Left lung (tissue), 10 donors: Measurements from ENCODE around the gene DOCK11. TPM values are rescaled to one million over a fixed set of nuclear protein-coding genes. Genes with fewer than 3 reads are reported as not detected.

ENCODE experiments used
- ATAC-seq: fragments of 200-7000 bp; cut with Tn5 transposase; one replicate; pipeline ENCODE4 v1.9.1; 2020; ENCODE audit warnings: moderate library complexity
- DNase-seq, 4 donors: peaks; one replicate each; pipeline ENCODE4 v3.0.0-alpha.2; 2013 to 2020
- H3K27ac ChIP-seq, 2 donors: fragments of 200-600 bp; sonication (generic) in 1 of 2; one replicate each; pipeline versions ENCODE4 v1.5.0 to v1.8.0; 2020 to 2021
- H3K27me3 ChIP-seq, 2 donors: fragments of 200-600 bp; sonication (generic) in 1 of 2; one replicate each; pipeline versions ENCODE4 v1.5.0 to v1.8.0; 2020 to 2021
- H3K36me3 ChIP-seq, 2 donors: fragments of 200-600 bp; sonication (generic) in 1 of 2; one replicate each; pipeline versions ENCODE4 v1.5.0 to v1.8.0; 2020 to 2021
- H3K4me1 ChIP-seq, 2 donors: fragments of 200-600 bp; one replicate each; pipeline ENCODE4 v1.8.0; 2021
- H3K4me3 ChIP-seq, 2 donors: fragments of 200-600 bp; sonication (generic) in 1 of 2; one replicate each; pipeline versions ENCODE4 v1.5.0 to v1.8.0; 2020 to 2021; ENCODE audit warnings: mild to moderate bottlenecking in 1 of 2
- H3K9me3 ChIP-seq, 2 donors: fragments of 200-600 bp; sonication (generic) in 1 of 2; one replicate each; pipeline versions ENCODE4 v1.5.0 to v1.8.0; 2020 to 2021
- intact Hi-C, 2 donors: fragments of 100-400 bp; cut with DNase I; formaldehyde crosslinking; loops; one replicate each; pipeline versions ENCODE4 v1.11.2 to v1.14.2; 2022
- polyA plus RNA-seq, 6 donors: library from polyadenylated mRNA; unstranded; fragments of 120-200 nt; gene quantifications; one replicate each; pipeline ENCODE4 v1.2.1, GENCODE V29; 2013; ENCODE audit not compliant: insufficient read length in 6 of 6
- total RNA-seq, 2 donors: library from RNA; stranded (reverse); fragmentation: NEBNext Ultra II Directional; extraction: Animal tissue kit (Norgen Biotek cat#: 25700); gene quantifications; one replicate each; pipeline ENCODE4 v1.2.1, GENCODE V29; 2021
- TF ChIP-seq, protein P1 (sequence below), 2 donors: fragments of 200-600 bp; sonication (generic) in 1 of 2; IDR thresholded peaks; one replicate each; pipeline versions ENCODE4 v1.5.0 to v1.8.0; 2021; ENCODE audit warnings: antibody characterized with exemption in 2 of 2
- donor health status: DM: no; HTN: yes; CAD: no.
- donor health status: DM: no; HTN: no; CAD: no.

DOCK11 gene
- total and polyA plus RNA-seq, 8 donors = 13.4 to 36.8 (median 16.9) TPM

- DNase-seq (no peak), ATAC-seq (no peak)
- H3K27ac ChIP-seq = no peak overlapping the region
- no peak overlapping the region for H3K4me3 ChIP-seq
- intact Hi-C loops = no loop called here
- H3K9me3 ChIP-seq = no peaks in the 10 kb centered on the region
- no peaks in the 10 kb centered on the region for H3K4me1 ChIP-seq
- TF ChIP-seq, protein P1, sequence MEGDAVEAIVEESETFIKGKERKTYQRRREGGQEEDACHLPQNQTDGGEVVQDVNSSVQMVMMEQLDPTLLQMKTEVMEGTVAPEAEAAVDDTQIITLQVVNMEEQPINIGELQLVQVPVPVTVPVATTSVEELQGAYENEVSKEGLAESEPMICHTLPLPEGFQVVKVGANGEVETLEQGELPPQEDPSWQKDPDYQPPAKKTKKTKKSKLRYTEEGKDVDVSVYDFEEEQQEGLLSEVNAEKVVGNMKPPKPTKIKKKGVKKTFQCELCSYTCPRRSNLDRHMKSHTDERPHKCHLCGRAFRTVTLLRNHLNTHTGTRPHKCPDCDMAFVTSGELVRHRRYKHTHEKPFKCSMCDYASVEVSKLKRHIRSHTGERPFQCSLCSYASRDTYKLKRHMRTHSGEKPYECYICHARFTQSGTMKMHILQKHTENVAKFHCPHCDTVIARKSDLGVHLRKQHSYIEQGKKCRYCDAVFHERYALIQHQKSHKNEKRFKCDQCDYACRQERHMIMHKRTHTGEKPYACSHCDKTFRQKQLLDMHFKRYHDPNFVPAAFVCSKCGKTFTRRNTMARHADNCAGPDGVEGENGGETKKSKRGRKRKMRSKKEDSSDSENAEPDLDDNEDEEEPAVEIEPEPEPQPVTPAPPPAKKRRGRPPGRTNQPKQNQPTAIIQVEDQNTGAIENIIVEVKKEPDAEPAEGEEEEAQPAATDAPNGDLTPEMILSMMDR (IDR thresholded peaks at IDR 0.05) = no peak
- H3K36me3 ChIP-seq = peaks cover 0 to 38% of the 10 kb centered on the region in 2 donors
- H3K27me3 ChIP-seq = no peaks in the 10 kb centered on the region
Observed at GRCh38 chrX:118588715-118589114, 93.1 kb downstream of the DOCK11 start.

- TF ChIP-seq, protein P1 (IDR thresholded peaks at IDR 0.05) = no peak
- Histone ChIP-seq H3K27me3 (no peaks in the 10 kb centered on the region), H3K27ac (no peak overlapping the region), H3K36me3 (peaks cover 0 to 38% of the 10 kb centered on the region in 2 donors), H3K9me3 (no peaks in the 10 kb centered on the region), H3K4me1 (no peaks in the 10 kb centered on the region), H3K4me3 (no peak overlapping the region)
- ATAC-seq (no peak), DNase-seq (no peak)
- intact Hi-C loops = no loop called here
Observed at GRCh38 chrX:118589227-118589626, 93.6 kb downstream of the DOCK11 start.

- no peak for DNase-seq
- no peak overlapping the region for H3K4me3 ChIP-seq
- peaks cover 0 to 7% of the 10 kb centered on the region in 2 donors for H3K4me1 ChIP-seq
- peaks cover 0 to 20% of the 10 kb centered on the region in 2 donors for H3K36me3 ChIP-seq
- intact Hi-C loops = no loop called here
- H3K27me3 ChIP-seq = no peaks in the 10 kb centered on the region
- TF ChIP-seq, protein P1 (IDR thresholded peaks at IDR 0.05) = no peak
- H3K9me3 ChIP-seq = no peaks in the 10 kb centered on the region
- no peak overlapping the region for H3K27ac ChIP-seq
- no peak for ATAC-seq
Observed at GRCh38 chrX:118593407-118593806, 97.8 kb downstream of the DOCK11 start.

DNA sequence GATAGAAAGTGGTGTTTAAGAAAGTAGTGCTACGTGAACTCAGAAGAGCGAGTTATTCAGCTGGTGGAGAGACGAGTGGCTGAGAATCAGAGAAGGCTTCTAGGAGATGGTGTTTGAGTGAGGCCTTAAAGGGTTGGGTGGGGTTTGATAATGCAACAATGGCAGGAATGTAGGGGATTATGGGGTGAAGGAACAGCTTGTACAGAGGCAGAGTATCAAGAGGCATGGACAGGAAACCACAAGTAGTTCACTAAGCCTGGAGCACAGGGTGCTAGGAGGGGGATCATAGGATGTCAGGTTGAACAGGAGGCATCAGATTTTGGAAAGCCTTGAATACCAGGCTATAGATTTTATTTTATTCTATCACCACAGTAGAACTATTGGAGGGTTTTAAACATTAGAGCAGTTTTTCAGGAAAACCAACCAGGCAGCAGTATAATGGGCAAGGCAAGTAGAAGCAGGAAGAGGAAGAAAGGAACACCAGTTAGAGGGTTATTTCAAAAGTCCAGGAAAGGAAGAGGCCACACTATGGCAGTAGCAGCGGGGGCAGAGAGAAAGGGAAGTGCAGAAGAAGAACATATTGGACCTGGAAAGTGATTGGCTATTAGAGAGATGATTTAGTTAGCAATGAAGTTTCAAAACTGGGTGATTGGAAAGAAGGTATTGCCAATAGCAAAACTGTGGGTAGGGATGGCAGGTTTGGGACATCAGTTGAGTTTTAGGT is 99.2 kb downstream of the DOCK11 start:
- ATAC-seq = peak; percentile 39
- H3K9me3 ChIP-seq = no peaks in the 10 kb centered on the region
- peak overlapping the region in 1 of 2 donors; percentile 67 for H3K27ac ChIP-seq
- intact Hi-C loops = no loop called here
- DNase-seq = no peak
- no peak overlapping the region for H3K4me3 ChIP-seq
- TF ChIP-seq, protein P1 (IDR thresholded peaks at IDR 0.05) = no peak
- peaks cover 0 to 7% of the 10 kb centered on the region in 2 donors for H3K4me1 ChIP-seq
- H3K27me3 ChIP-seq = no peaks in the 10 kb centered on the region
- peaks cover 0 to 7% of the 10 kb centered on the region in 2 donors for H3K36me3 ChIP-seq

DNA sequence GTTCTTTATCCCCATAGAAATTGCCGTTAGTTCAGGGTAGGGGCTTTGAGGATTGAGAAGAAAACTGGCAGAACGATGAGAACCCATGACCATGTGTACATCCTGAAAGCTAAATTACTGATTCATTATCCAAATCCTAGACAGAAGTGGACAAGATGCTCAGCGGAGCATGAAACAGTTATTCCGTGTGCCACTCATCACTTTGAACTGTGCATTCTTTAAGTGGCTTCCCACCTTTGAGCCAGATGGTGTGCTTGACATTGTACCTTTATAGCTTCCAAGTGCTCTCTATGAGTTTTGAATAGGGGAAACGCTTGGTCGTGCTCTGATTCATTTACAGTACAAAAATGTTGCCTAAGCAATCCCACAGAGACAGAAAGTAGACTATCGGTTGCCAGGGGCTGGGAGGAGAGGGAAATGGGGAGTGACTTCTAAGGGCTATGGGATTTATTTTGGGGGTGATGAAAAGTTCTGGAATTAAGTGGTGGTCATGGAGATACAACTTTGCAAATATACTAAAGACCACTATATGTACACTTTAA is 100.0 kb downstream of the DOCK11 start:
- DNase-seq = no peak
- TF ChIP-seq, protein P1 (IDR thresholded peaks at IDR 0.05) = no peak
- intact Hi-C loops = no loop called here
- Histone ChIP-seq H3K4me1 (peaks cover 0 to 7% of the 10 kb centered on the region in 2 donors), H3K27ac (no peak overlapping the region), H3K36me3 (peaks cover 0 to 6% of the 10 kb centered on the region in 2 donors), H3K27me3 (no peaks in the 10 kb centered on the region), H3K9me3 (no peaks in the 10 kb centered on the region), H3K4me3 (no peak overlapping the region)
- ATAC-seq = peak; percentile 45
